IMR-90 (cell line): ENCODE results near the gene CDKN1C. TPM values are rescaled to one million over a fixed set of nuclear protein-coding genes. Genes with fewer than 3 reads are reported as not detected.

ENCODE experiments used
- ATAC-seq: fragments of 200-7000 bp; cut with Tn5 transposase; 2 replicates; pipeline ENCODE4 v1.9.1; 2020; ENCODE audit warnings: low read depth, mild to moderate bottlenecking, moderate library complexity
- BruUV-seq: library from RNA; stranded (reverse); fragments of 400-500 nt; replicated peaks from 2 replicates; lab custom pipeline; 2021; lab: Mats Ljungman, UMichigan
- CTCF ChIA-PET: fragments of 300-600 bp; formaldehyde crosslinking; extraction: SDS; loops from one replicate; lab custom pipeline; 2021; ENCODE audit warnings: antibody characterized with exemption; lab: Yijun Ruan, JAX
- POLR2A ChIA-PET: fragments of 300-600 bp; sonication (Branson Sonifier 250); formaldehyde crosslinking; loops from one replicate; lab custom pipeline; 2022; ENCODE audit warnings: antibody characterized with exemption; ENCODE audit not compliant: unreplicated experiment; lab: Charles Lee
- DNase-seq: peaks from one replicate; pipeline ENCODE4 v3.0.0; 2013
- H2AFZ ChIP-seq: replicated peaks from 2 replicates; pipeline ENCODE3; 2013; ENCODE audit warnings: low read length, mild to moderate bottlenecking; ENCODE audit not compliant: poor library complexity
- H2AK5ac ChIP-seq: 2 replicates; pipeline ENCODE4 v1.6.1; 2013; ENCODE audit warnings: low read depth, low read length, inconsistent platforms
- H2AK9ac ChIP-seq: replicated peaks from 2 replicates; pipeline ENCODE3; 2013; ENCODE audit warnings: mild to moderate bottlenecking, low read depth, low read length, moderate library complexity; ENCODE audit not compliant: poor library complexity
- H2BK120ac ChIP-seq: 2 replicates; pipeline ENCODE4 v1.6.1; 2013; ENCODE audit warnings: low read depth, low read length, inconsistent platforms
- H2BK15ac ChIP-seq: 3 replicates; pipeline ENCODE4 v1.6.1; 2013; ENCODE audit warnings: low read depth, low read length, inconsistent platforms
- H2BK20ac ChIP-seq: 2 replicates; pipeline ENCODE4 v1.6.1; 2013; ENCODE audit warnings: low read depth, mild to moderate bottlenecking, inconsistent platforms, low read length, moderate library complexity
- H2BK5ac ChIP-seq: 2 replicates; pipeline ENCODE4 v1.6.1; 2013; ENCODE audit warnings: mild to moderate bottlenecking, low read depth, low read length, inconsistent platforms; ENCODE audit not compliant: poor library complexity, severe bottlenecking
- H3K14ac ChIP-seq: replicated peaks from 2 replicates; pipeline ENCODE4 v1.6.1; 2013; ENCODE audit warnings: low read depth, low read length, inconsistent platforms
- H3K18ac ChIP-seq: 2 replicates; pipeline ENCODE4 v1.6.1; 2013; ENCODE audit warnings: low read depth, low read length, control low read depth
- H3K23ac ChIP-seq: 2 replicates; pipeline ENCODE4 v1.6.1; 2013; ENCODE audit warnings: low read depth, low read length, inconsistent platforms
- H3K27ac ChIP-seq: 2 replicates; pipeline ENCODE4 v1.5.1; 2013; ENCODE audit warnings: mild to moderate bottlenecking, control low read depth, low read length; ENCODE audit not compliant: insufficient read depth
- H3K27me3 ChIP-seq: 2 replicates; pipeline ENCODE4 v1.6.1; 2013; ENCODE audit warnings: low read length; ENCODE audit not compliant: control insufficient read depth, insufficient read depth
- H3K36me3 ChIP-seq: 2 replicates; pipeline ENCODE4 v1.6.1; 2013; ENCODE audit warnings: low read length, mixed read lengths; ENCODE audit not compliant: control insufficient read depth, insufficient read depth
- H3K4ac ChIP-seq: 2 replicates; pipeline ENCODE4 v1.6.1; 2013; ENCODE audit warnings: low read depth, low read length, inconsistent platforms
- H3K4me1 ChIP-seq: 2 replicates; pipeline ENCODE4 v1.6.1; 2013; ENCODE audit warnings: low read length, mixed read lengths; ENCODE audit not compliant: control insufficient read depth, insufficient read depth
- H3K4me2 ChIP-seq: 2 replicates; pipeline ENCODE4 v1.6.1; 2013; ENCODE audit warnings: low read depth, mild to moderate bottlenecking, control low read depth, low read length, moderate library complexity
- H3K4me3 ChIP-seq: 2 replicates; pipeline ENCODE4 v1.5.1; 2013; ENCODE audit warnings: low read depth, mild to moderate bottlenecking, control low read depth, low read length, moderate library complexity; ENCODE audit not compliant: insufficient read depth
- H3K56ac ChIP-seq: 2 replicates; pipeline ENCODE4 v1.6.1; 2013; ENCODE audit warnings: low read length, inconsistent platforms; ENCODE audit not compliant: insufficient read depth; ENCODE audit errors: extremely low read depth
- H3K79me1 ChIP-seq, 2 experiments: 2 replicates each; pipeline ENCODE4 v1.6.1; 2013; ENCODE audit warnings: low read length in 2 of 2, inconsistent platforms in 1 of 2, low read depth in 1 of 2
- H3K9ac ChIP-seq: 2 replicates; pipeline ENCODE4 v1.6.1; 2013; ENCODE audit warnings: low read depth, low read length, control low read depth
- H3K9me1 ChIP-seq: 2 replicates; pipeline ENCODE4 v1.6.1; 2013; ENCODE audit warnings: low read length, inconsistent platforms; ENCODE audit not compliant: insufficient read depth
- H3K9me3 ChIP-seq: 2 replicates; pipeline ENCODE4 v1.6.1; 2013; ENCODE audit warnings: low read length; ENCODE audit not compliant: control insufficient read depth, insufficient read depth
- H4K20me1 ChIP-seq: 2 replicates; pipeline ENCODE4 v1.6.1; 2013; ENCODE audit warnings: low read length, inconsistent platforms; ENCODE audit not compliant: insufficient read depth
- H4K5ac ChIP-seq: 2 replicates; pipeline ENCODE4 v1.6.1; 2013; ENCODE audit warnings: mild to moderate bottlenecking, low read depth, low read length, control low read depth
- H4K8ac ChIP-seq, 2 experiments: 2 replicates each; pipeline ENCODE4 v1.6.1; 2013; ENCODE audit warnings: low read depth in 2 of 2, low read length in 2 of 2, control low read depth in 1 of 2, inconsistent platforms in 1 of 2
- H4K91ac ChIP-seq: 2 replicates; pipeline ENCODE4 v1.6.1; 2013; ENCODE audit warnings: low read depth, low read length, inconsistent platforms; ENCODE audit not compliant: insufficient read depth
- BHLHE40 ChIP-seq: fragments of 150-350 bp; IDR thresholded peaks from 2 replicates; pipeline ENCODE4 v1.6.1; 2016; ENCODE audit warnings: mild to moderate bottlenecking, low read depth, low read length
- CEBPB ChIP-seq: IDR thresholded peaks from 2 replicates; pipeline ENCODE4 v1.6.1; 2012; ENCODE audit warnings: low read depth, low read length, improper control_type of control experiment
- MAZ ChIP-seq: IDR thresholded peaks from 2 replicates; pipeline ENCODE4 v1.6.1; 2012; ENCODE audit warnings: low read depth, mild to moderate bottlenecking, low read length, improper control_type of control experiment, moderate library complexity, borderline replicate concordance
- POLR2A ChIP-seq: IDR thresholded peaks from 2 replicates; pipeline ENCODE4 v1.6.1; 2012; ENCODE audit warnings: mild to moderate bottlenecking, low read depth, low read length
- SMC3 ChIP-seq: fragments of 150-350 bp; IDR thresholded peaks from 2 replicates; pipeline ENCODE4 v1.6.1; 2016; ENCODE audit warnings: low read depth, mild to moderate bottlenecking, antibody characterized with exemption, low read length, moderate library complexity
- WGBS, 2 experiments: methylation state at CpG; one replicate each; pipeline versions ENCODE4 v1.1.5 to v1.1.7; 2013; ENCODE audit warnings: missing lambda C conversion rate in 2 of 2; ENCODE audit not compliant: insufficient read length in 1 of 2; ENCODE audit errors: extremely low coverage in 2 of 2; 5-methylcytosine and 5-hydroxymethylcytosine counted together
- dilution Hi-C: fragments of 300-500 bp; cut with HindIII; formaldehyde crosslinking; loops from one replicate; pipeline ENCODE4 v1.14.3; 2018; ENCODE audit warnings: low sequenced_read_pairs; ENCODE audit not compliant: unreplicated experiment
- in situ Hi-C: fragments of 300-500 bp; cut with MboI; formaldehyde crosslinking; loops from 3 replicates; pipeline ENCODE4 v1.14.3; 2019; ENCODE audit warnings: low sequenced_read_pairs, inconsistent platforms, mixed read lengths
- intact Hi-C: fragments of 100-400 bp; cut with micrococcal nuclease; formaldehyde crosslinking; loops from 2 replicates; pipeline ENCODE4 v1.10.0; 2022
- polyA plus RNA-seq, 3 experiments: library from polyadenylated mRNA; depleted of rRNA; stranded (reverse); fragments of >200 nt; gene quantifications; 2 replicates each; pipeline ENCODE4 v1.2.3, GENCODE V29; 2012; ENCODE audit warnings: low replicate concordance in 1 of 3
- total RNA-seq: library from RNA; depleted of rRNA; stranded (reverse); fragments of >200 nt; gene quantifications from 2 replicates; pipeline ENCODE4 v1.2.3, GENCODE V29; 2012

CDKN1C gene
- total and polyA plus RNA-seq, 2 of the 4 experiments (the other 2 are of a cell fraction): 1.6 to 3.0 TPM

GRCh38 chr11:2933375-2934020 is 47.9 kb upstream of the CDKN1C start:
- Histone ChIP-seq H3K9me1 (no peaks in the 10 kb centered on the region), H2AK5ac (peak overlapping the region; percentile 90), H3K9me3 (peaks cover 5% of the 10 kb centered on the region), H3K14ac (no peak overlapping the region), H4K8ac (peak overlapping the region; percentile 20 to 65; a peak in 1 of 4 replicates), H2BK15ac (no peak overlapping the region; the same call in 2 of the 3 replicates), H4K91ac (peak overlapping the region; percentile 11; the same call in 1 of the 2 replicates), H3K4ac (peak overlapping the region; percentile 18), H2BK20ac (no peak overlapping the region), H2AK9ac (peak overlapping the region; percentile 55), H3K56ac (no peak overlapping the region), H3K36me3 (no peaks in the 10 kb centered on the region), H3K4me3 (no peak overlapping the region), H3K9ac (no peak overlapping the region), H4K20me1 (peaks cover 4% of the 10 kb centered on the region; the same call in 1 of the 2 replicates), H3K4me2 (no peak overlapping the region), H4K5ac (no peak overlapping the region; the same call in 1 of the 2 replicates), H2BK120ac (no peak overlapping the region), H3K79me1 (peaks cover 0 to 6% of the 10 kb centered on the region in 2 experiments; a peak in 2 of 4 replicates), H3K27me3 (no peaks in the 10 kb centered on the region), H3K27ac (no peak overlapping the region; the same call in 1 of the 2 replicates), H3K4me1 (peaks cover 9% of the 10 kb centered on the region), H2BK5ac (peak overlapping the region; percentile 36), H3K18ac (no peak overlapping the region), H2AFZ (peak overlapping the region; percentile 74), H3K23ac (no peak overlapping the region)
- BruUV-seq: no TSS peak
- intact Hi-C loops: no loop called here
- 53% methylated on average over 3 of the region's 12 CpGs; no CpG with 5 or more reads in 1 of the 2 experiments for WGBS, 2 experiments
- peak; percentile 75 for DNase-seq
- peak; percentile 36 for ATAC-seq
- dilution Hi-C loops: no loop called here
- in situ Hi-C loops: no loop called here
- ChIA-PET POLR2A (no interaction called here), CTCF (no interaction called here)
- TF ChIP-seq SMC3 (no peak), MAZ (0 out of 2 replicates have a peak, but pooled peaks have one; percentile 33), CEBPB (peak; percentile 71), POLR2A (peak; percentile 29; the same call in 1 of the 2 replicates), BHLHE40 (no peak)
